GM19025 (cell line): Measurements from ENCODE around the gene PLXNB2.

ENCODE experiments used
- ATAC-seq: cut with Tn5 transposase; IDR thresholded peaks from one replicate; pipeline ENCODE4 v1.9.1; 2021; ENCODE audit warnings: mild to moderate bottlenecking, low read depth, moderate library complexity; ENCODE audit not compliant: unreplicated experiment

PLXNB2 gene

DNA sequence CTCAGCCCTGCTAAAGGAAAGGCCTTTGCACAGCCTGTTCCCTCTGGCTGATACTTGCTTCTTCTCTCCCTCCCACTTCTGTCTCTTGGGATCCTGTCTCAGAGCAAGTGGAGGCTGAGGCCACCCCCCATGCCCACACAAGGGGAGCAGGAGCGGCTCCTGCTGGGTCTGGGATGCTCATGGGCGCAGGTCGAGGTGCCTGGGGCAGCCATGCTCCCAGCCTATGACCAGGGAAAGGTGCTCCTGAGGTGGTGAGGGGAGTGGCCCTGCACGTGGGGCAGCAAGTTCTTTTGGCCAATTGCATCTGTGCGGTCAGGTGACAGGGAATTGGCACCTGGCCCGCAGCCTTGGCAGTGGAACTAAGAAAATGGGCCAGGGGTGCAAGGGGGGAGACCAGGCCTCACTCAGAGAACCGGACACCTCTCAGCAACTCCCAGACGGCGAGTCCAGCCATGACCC, 38.8 kb downstream of the PLXNB2 start:
- ATAC-seq: no peak

DNA sequence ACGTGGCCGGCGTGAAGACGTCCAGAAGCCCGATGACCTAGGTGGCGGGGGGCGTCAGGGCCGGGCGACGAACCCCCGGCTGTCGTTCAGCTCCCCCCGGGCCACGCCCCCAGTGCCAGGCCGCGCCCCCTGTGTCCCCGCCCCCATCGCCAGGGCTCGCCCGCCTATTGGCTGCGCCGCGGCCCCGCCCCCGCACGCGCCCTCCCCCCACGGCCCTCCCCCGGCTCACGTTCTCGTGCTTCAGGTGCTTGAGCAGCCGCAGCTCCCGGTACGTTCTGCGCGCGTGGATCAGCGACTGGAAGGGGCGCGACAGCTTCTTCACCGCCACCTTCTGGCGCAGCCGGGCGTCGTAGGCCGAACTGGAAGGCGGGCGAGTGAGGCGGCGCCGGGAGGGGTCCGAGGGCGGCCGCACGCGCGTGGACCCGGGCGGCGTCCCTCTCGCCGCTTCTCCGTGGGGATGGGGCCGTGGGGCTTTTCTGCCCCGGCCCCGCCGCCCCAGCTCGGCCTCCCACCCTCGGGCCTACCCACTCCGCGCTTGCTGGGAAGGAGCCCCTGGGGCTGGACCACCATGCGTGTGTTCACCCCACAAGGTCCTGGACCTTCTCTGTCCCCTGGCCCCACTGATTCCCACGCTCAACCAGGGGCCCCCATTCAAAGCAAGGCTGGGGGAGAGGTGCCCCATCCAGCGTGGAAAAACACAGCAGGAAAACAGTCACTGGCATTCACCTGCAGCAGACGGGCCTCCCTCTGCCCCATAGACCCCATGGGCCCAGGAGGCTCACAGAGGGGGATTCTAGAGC, 39.7 kb downstream of the PLXNB2 start:
- no peak for ATAC-seq

DNA sequence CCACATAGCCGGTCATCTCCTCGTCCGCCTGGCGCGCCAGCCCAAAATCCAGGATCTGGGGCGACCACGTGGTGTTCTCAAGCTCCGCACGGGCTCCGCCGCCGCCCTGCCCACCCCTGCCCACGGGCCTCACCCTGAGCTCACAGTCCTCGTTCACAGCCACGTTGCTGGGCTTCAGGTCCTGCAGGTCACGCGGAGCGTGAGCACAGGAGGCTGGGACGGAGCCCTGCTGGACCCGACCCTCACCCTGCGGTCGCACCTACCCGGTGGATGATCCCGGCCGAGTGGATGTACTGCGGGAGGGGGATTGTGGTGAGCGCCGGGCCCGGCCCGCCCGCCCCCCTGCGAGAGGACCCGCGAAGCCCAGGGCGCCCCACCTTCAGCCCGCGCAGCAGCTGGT, 40.5 kb downstream of the PLXNB2 start:
- ATAC-seq: no peak

DNA sequence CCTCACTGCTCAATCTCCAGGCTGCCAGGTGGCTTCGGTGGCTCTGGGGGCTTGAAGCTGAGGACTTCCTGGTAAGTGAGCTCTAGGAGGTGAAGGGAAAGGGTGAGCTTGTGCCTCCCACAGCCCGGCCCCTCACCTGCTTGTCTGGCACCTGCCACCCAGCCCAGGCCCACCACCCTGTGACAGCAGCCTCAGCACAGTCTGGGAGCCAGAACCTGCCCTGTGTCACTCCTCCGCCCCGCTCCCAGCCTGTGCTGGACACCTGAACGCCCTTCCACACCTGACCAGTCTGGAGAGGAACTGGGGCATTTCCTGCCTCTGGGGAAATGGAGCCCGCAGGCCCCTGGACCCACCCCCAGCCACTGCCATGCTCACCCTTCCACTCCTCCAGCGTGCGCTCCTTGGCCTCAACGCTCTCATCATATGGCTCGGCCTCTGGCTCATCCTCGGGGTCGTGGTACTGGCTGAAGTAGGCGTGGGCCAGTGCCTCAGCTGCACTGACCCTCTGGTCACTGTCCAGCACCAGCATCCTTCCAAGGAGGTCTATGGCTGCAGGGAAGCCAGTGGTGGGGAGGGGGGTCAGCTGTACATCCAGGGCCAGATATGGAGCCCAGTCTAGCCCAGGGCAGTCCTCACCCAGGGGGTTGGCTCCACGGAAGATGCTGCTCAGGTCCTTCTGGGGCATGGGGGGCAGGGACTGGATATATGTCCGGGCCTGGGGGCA, 42.3 kb downstream of the PLXNB2 start:
- ATAC-seq: no peak

DNA sequence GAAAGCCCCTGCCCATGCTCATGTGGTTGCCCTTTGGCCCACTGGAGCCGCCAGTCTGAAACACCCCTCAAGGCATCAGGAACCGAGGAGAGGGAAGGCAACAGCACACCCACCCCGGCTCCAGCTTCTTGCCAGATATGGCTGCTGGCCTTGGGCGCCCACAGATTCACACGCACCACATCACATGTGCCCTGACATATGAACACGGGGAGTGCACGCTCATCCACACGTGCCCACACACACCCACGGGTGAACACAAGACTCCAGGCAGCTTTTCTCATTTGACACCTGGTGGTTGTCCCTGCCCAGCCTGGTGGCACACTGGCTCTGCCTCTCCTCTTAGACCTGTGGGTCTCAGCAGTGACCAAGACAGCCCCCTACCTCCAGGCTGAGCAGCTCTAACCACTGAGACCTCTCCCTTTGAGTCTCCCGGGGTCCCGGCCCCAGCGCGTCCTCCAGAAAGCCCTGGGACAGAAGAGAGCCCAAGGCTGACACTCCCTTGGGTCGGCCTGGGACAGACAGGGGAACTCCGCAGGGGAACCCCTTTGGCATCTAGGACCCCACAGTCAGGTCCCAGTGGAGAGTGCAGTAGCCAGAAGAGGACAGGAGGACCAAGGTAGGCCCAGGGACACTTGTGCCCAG, 43.2 kb downstream of the PLXNB2 start:
- no peak for ATAC-seq

DNA sequence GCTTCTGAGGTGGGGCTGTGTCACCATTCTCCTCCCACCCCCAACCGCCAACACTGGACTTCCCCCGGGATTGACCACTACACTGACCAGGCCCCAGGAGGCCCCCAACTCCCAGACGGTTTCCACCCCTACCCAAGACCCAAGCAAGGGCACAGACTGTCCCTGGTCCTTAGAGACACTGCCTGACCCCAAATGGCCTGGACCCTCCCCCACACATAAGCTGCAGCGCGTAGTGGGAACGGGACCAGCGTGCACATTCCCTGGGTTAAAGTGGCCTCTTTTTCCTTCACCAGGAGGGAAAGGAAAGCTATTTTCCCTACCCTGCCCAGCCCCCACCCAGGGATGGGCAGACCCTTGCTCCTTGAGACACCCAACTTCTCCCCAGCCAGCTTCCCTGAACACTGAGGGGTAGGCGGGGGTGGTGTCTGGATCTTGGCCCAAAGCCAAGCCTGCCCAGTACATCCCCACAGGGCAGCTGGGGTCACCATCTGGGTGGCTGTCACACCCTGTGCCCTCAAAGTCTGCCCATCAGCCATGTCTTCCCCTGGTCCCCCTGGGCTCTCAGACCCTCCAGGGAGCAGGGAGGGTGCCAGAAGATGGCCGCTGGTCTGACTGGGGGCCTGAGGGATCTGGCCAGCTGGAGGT, 44.4 kb downstream of the PLXNB2 start:
- ATAC-seq: no peak

DNA sequence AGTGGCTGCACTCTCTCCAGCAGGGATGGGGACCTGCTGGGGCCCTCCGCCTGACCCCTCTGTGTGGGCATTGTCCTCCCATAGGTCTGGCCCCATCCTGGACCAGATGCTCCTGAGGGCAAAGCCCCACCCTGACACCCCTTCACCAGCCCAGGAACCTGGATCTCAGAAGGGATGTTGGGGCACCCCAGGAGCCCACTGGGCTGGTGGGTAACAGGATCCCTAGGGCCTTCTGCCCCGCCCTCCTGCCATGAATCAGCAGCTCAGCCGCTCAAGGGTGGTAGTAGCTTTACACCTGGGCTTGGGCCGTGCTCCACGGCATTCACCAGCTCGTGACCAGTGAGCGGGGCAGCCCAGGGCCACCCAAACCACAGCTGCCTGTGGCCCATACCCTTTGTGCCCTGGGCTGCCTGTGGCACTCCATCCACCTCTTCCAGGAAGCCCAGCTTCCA, 45.0 kb downstream of the PLXNB2 start:
- ATAC-seq: no peak

DNA sequence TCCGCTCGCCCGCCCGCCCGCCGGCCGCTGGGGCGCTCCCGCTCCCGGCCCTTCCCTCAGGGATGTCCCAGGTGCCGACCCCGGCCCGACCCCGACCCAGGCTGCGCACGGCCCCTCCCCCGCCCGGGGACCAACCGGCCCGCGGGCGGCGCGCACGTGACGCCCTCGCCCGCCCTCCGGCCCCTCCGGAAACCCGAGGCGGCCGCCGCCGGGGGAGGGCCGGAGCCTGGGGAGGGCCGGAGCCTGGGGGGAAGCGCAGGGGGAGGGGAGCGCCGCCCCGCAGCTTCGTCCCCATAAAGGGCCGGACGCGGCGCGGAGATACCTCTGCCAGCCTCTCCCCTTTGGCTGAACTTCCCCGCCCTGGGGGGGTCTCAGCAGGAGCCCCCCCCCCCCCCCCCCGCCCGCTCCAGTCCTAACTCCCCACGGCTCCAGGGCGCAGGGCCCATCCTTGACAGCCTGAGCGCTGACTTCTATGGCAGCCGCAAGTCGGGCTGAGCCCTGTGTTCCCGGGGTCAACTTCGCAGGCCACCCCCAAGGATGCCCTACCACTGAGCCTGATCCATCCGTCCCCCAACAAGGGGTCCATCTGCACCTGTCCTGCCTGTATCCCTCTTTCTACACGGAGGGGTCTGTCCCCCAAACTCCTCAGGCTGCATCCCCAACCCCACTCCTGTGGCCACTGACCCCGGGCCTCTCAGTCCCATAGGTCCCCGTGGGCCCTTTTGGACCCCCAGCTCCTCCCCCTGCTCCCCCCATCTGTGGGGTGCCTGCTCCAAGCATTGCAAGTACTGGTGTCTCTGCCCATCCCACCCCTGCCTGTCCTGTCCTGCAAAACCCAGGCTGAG, 45.6 kb downstream of the PLXNB2 start, which contains the start of gene MAPK12:
TSS of gene MAPK12 (minus strand) at position 69 of the 845 bp plus-strand sequence. CDS start 174 bp downstream, outside the sequence.
- ATAC-seq: peak; percentile 54

DNA sequence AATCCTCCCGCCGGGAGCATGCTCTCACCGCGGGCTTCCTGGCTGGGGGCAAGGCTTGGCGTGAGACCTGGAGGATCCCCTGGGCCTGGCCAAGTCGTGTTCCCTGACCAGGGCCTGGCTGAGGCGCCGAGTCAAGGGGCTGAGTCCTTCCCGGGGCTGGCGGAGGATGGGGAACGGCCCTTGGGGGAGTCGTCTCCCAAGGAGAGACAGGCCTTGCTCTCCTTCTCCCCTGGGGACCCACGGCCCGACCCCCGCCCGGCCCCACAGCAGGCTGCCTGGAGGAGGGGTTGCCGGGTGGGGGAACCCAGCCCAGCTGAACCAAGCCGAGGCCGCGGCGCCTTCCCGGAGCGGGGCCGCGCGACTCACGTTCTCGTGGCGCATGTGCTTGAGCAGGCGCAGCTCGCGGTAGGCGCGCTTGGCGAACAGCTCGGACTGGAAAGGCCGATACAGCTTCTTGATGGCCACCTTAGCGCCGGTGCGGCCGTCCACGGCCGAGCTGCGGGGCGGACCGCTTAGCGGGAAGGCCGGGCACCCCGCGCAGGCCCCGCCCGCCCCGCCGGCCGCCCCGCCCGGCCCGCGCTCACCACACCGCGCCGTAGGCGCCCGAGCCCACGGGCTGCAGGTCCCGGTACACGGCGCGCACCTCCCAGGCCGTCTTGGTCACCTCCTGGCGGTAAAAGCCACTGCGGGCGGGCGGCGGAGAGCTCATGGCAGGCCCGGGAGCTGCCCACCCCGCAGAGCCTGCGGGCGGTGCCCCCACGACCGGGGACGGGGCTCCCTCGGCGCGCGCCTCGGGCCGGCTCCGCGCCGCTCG, 46.4 kb downstream of the PLXNB2 start:
- ATAC-seq: peak; percentile 23

DNA sequence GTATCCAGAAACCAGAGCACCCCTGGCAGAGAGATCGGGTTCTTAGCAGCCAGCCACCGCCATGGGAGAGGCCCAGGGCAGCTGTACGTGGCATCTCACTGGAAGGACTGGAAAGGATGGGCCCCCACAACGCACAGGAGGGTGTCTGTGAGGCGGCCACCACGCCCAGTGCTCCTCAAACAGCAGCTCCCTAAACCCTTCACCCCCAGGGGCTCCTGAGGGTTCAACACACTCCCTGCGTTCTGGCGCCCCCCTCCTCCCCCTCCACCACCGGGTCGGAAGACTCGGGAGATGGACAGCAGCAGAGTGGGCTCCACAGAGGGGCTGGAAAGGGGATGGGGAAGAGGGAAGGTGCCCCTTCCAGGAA, 47.0 kb downstream of the PLXNB2 start:
- ATAC-seq: no peak

DNA sequence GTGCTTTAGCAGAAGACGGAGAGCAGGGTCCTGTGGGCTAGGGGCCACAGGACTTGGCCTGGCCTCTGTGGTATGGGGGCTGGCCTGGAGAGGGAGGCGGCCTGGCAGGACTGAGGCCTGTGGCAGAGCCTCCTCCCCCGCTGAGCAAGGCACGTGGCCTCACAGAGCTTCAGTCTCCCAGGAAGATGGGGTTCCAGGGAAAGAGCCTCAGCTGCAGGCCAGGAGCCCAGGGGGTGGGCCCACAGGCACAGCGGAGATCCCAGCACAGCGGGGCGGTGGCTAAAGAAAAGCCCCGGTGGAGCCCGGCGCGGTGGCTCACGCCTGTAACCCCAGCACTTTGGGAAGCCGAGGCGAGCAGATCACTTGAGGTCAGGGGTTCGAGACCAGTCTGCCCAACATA, 48.1 kb downstream of the PLXNB2 start:
- no peak for ATAC-seq

DNA sequence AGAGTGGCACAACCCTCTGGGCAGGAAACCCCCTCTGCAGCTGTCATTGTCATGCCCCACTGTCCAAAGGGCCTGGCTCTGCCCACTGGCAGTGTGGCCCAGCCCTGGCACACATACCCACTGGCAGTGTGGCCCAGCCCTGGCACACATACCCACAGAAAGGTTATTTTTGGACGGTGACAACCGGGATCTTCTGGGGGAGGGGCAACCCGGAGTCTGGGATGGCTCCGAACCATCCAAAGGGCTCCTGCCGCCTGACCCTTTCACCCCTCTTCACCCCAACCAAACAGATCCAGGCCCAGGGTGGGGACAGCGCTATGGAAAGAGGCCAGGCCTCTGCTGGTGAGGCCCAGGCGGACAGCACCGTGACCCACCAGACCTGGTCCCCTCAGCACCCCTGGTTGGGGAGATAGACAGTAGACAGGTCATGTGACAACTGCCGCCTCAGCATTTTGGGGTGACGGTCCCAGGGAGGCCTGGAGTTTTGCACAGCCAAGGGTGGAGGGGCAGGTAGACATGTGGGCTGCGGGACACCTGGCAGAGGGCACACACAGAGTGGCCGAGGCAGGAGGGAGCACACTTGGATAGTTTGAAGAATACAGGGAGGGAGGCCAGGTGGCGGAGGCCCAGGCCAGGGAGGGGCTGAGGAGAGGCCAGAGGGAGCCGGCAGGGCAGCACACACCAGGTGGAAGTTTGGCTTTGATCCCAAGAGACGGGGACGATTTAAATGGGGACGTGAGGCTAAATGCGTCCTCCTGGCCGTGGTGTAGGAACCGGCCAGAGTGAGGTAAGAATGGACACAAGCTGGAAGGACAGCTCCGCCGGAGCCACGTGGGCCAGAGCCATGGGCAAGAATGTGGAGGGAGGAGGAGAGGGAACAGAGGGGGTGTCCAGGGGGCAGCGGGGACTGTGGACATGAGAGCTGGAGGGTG, 48.8 kb downstream of the PLXNB2 start:
- no peak for ATAC-seq

DNA sequence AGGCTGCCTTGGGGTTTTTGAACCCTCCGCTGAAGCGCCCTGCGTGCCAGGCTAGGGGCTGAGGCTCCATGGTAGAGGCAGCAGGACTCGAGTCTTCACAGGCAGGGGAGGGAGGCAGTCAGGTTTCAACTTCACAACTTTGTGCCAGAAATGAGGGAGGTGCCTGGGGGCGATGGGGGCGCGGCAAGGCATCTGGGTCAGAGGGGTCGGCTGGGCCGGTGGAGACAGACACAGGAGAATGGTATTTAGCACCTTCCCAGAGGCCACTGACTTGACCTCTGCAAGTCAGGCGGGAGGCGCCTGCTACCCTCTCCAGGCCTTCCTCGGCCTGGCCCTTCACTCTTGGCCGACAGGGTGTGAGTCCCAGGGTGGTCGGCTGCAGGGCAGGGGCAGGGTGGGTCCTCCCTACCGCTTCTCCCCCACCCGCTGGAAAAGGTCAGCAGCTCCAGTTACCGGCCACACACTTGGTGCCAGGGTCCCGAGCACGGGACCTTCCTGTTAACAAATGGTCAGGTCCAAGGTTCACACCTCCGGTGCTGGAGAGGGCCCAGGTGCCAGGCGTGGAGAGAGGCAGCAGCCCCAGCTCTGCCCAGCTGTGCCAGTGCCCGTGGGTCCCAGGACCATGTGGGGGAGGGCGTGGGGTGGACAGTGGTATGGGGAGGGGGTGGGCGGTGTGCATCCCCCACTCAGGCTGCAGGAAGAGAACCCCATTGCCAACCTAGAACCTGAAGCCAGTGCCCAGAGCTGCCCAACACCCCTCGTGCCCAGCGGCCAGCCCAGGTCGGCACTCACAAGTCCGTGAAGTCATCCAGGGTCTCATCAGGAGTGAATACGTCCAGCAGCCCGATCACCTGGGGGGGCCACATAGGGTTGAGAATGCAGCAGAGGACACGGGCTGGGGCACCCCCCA, 49.7 kb downstream of the PLXNB2 start:
- ATAC-seq: no peak

DNA sequence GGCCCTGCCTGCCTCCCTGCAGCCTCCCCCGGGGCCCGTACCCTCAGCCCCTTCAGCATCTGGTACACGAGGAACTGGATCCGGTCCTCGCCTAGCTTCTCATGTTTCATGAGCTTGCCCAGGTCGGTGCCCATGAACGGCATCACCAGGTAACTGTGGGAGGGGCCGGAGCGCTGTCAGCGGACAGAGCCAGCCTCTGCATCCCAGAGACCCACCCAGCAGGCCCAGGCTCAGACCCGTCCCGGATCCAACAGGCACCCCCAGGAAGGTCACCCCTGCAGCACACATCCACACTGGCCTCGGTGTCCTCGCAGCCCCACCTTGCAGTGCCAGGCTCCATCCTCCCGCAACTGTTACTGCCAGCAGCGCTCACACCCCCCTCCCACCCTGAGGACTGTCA, 50.4 kb downstream of the PLXNB2 start:
- ATAC-seq: no peak

DNA sequence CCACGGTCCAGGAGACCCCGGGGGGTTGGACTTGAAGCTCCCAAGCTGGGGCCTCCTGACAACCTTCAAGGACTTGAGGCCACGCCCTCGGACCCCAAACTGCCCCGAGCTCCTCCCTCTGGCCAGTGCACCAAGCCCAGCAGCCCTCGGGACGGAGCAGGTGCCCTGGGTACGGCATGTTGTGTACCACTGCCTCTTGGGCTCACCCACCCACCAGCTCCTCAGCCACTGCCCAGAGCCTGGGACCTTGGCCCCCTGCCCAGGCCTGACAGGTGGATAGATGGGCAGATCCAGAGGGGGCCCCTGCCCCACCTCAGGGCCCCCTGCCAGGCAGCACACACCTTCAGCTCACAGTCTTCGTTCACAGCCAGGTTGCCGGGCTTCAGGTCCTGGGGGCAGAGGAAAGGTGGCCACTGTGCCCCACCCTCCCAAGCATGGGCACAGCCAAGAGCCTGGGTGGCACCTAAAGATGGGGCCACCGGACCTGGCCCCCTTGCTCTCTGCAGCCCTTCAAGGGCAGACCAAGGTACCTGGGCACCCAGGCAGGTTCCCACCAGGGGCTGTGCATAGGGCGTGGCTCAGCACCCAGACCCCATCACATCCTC, 51.1 kb downstream of the PLXNB2 start:
- ATAC-seq: no peak

DNA sequence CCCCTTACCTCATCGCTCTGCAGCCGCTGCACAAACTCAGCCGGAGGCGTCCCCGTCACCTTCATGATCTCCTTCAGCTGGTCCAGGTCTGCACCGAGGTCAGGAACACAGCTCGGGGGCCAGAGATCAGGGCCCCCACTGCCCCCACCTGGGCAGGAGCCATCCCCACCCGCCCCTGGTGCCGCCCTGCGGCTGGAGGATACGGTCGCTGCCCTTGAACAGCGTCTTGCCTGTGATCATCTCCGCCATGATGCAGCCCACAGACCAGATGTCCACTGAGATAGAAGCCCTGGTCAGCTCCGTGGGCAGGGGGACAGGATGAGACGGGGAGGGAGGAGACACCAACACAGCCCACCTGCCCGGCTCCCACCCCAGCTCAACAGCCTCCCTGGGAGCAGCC, 51.8 kb downstream of the PLXNB2 start:
- ATAC-seq: no peak

DNA sequence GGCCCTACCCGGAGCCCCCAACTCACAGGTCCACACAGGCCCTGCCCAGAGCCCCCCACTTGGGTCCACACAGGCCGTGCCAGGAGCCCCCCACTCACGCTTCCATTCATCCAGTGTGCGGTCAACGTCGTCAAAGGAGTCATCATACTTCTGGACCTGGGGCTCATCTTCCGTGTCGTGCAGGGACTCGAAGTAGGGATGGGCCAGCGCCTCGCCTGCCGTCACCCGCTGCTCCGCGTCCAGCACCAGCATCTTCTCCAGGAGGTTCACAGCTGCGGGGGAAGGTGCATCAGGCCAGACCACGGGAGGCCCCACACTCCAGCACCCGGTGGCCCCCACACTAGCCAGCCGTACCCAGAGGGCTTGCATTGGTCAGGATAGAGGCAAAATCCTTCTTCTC, 52.3 kb downstream of the PLXNB2 start:
- no peak for ATAC-seq
